SKM-1 treated with dmso at 0.1 percent for 144 hours (cell line): ENCODE measurements around the gene PAPLN.

ENCODE experiments used
- DNase-seq: peaks from one replicate; lab custom pipeline; 2025; ENCODE audit not compliant: unreplicated experiment; lab: John Stamatoyannopoulos, UW

The PAPLN gene

GRCh38 chr14:73258845-73259611 is 21.7 kb downstream of the PAPLN start:
- DNase-seq: no peak

GRCh38 chr14:73259837-73260236 is 22.5 kb downstream of the PAPLN start:
- DNase-seq: no peak

GRCh38 chr14:73260574-73260973 is 23.3 kb downstream of the PAPLN start:
- no peak for DNase-seq

GRCh38 chr14:73261075-73261474 is 23.8 kb downstream of the PAPLN start:
- no peak for DNase-seq

DNA sequence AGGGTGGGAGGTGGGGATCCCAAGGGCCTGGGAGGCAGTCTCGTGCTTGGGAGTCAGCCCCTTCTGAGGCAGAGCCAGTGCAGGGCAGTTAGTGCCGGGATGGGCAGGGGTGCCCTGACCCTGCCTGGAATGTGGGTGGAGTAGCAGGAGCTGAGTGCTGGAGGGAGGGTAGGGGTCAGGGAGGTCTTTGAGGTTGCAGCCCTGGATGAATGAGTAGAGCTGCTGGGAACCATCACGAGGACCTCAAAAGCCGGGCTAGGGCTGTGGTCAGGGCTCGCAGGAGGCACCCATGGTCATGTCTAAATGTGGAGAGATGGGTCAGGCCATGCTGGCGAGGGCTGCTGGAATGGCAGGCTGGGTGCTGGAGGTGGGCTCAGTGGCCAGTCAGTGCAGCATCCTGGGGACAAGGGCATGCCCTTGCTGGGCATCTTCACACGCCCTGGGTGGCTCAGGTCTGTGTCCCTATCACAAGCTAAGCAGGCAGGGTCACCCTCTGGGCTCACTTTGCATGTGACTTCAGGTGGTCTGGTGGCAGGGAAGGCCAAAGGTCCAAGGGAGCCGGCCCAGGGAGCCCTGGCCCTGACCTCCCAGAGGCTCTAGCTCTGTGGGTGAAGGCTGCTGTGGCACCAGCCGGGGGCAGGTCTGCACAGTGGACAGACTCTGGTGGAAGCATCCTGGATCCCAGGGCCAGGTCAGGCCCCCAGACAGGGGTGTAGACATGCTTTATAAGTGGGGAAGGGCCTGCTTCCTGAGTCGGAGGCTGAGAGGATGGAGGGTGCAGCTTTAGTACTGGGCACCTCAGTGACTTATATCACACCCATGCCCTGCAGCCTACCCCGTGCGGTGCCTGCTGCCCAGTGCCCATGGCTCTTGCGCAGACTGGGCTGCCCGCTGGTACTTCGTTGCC is 24.5 kb downstream of the PAPLN start:
- no peak for DNase-seq

GRCh38 chr14:73262427-73263183 is 25.3 kb downstream of the PAPLN start:
- no peak for DNase-seq

- DNase-seq: no peak
These were observed 26.3 kb downstream of the PAPLN start for GRCh38 chr14:73263606-73264005.

DNA sequence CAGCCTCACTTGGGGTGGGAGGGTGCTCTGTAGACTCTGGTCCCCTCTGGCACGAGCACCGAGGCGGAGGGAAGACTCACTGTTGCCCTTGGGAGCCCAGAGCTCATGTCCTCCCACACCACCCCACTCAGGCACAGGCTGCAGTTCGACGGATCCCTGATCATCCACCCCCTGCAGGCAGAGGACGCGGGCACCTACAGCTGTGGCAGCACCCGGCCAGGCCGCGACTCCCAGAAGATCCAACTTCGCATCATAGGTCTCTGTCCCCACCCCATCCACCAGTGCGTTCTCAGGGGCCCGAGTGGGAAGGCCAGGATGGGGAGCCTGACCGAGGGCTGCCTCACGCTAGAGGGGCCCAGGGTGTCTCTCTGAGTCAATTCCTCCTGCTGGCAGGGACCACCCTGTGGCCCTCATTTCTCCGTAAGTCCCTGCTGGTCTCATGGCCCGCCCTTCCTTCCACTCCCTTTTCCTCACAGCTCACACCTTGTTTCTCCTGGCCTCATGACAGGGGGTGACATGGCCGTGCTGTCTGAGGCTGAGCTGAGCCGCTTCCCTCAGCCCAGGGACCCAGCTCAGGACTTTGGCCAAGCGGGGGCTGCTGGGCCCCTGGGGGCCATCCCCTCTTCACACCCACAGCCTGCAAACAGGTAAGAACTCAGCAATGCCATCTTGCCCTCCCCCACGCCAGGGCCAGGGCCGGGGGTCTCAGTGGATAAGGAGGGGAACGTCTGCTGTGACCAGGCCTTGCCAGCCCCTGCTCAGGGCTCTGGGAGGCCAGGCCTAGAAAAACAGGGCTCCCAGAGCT is 27.0 kb downstream of the PAPLN start:
- DNase-seq: no peak

DNA sequence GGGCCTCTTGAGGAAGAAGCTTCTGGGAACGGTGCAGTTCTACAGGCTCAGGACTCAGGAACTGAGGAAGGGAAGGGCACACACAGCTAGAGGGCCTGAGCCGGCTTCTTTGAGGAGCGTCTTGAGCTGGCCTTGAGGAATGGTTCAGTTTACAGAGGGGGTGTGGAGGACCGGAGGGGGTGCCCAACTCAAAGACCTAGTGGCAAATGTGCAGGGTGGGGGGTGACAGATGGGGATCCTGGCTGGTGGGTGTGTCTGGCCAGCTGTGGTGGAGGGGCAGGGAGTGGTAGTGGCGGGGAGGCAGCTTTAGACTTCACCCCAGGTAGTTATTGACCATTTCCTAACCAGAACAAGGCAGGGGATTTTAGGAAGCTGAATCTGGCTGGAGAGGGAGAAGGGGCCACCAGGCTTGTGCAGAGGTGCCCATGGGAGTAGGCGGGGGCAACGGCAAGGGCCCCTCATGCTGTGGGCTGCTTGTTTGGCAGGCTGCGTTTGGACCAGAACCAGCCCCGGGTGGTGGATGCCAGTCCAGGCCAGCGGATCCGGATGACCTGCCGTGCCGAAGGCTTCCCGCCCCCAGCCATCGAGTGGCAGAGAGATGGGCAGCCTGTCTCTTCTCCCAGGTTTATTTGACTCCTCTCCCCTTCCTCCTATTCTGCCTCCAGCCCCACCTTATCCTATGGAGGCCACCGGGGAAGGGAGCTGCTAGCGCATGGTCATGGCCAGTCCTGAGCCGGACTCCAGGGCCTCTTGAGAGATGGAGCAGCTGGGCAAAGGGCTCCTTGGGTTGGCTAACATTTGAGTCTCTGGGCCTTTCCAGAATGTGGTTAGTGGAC is 27.8 kb downstream of the PAPLN start:
- DNase-seq: no peak

- DNase-seq: no peak
These were observed 28.4 kb downstream of the PAPLN start for GRCh38 chr14:73265721-73266046.

- DNase-seq: no peak
These were observed 29.0 kb downstream of the PAPLN start for GRCh38 chr14:73266317-73266716.

DNA sequence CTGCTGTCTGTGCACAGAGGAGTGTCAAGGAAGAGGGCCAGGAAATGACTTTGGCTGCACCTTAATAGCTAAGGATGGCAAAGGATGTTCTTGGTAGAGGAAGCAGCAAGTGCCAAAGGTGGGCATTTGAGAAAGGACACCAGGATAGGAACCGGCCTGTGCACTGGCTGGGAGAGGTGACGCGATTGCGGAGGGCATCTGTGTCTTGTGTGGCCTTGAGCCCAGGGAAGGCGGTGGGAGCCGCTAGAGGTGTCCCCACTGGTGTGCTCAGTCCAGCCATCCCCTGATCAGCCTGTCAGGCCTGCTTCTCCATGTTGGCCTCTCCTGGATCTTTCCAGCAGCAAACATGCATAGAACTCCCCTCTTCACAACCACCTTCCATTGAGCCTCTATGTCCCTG is 30.2 kb downstream of the PAPLN start:
- no peak for DNase-seq

DNA sequence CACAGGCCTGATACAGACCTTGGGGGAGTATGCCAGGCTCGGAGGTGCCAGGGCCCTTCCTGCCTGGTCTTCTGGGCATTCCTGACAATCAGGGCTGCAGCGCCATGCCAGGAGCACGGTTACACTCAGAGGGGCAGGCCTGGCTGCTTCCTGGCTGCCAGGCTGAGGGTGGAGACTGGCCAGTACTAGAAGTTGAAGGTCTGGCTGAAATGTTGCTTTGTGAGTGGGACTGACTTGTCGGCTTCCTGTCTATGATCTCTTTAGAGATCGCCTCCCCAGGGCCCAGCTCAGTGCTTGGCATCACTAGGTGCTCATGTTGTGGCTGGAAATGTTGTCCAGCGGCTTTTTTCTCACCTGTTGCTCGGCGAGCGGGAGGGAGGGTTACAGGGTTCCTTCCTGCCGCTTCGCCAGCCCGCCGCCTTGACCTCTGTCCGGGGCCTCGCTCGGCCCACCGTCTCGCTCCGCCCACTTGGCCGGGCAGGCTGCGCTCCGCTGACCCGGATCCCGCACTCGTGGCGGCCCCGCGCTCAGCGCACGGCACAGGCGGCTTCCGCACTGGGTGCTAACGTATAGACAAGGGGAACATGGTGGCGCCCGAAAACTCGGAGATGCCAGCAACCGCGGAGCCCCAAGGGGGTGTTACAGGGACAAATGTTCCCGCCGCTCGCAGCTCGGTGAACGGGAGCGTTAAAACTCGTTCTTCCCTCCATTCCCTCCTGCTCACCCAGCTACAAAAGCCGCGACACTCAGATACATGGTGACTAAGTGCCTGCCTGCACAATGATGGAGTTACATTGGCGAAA is 32.6 kb downstream of the PAPLN start:
- DNase-seq: no peak

- no peak for DNase-seq
These were observed 35.1 kb downstream of the PAPLN start for GRCh38 chr14:73272393-73272792.

- no peak for DNase-seq
These were observed 36.5 kb downstream of the PAPLN start for GRCh38 chr14:73273799-73274198.

DNA sequence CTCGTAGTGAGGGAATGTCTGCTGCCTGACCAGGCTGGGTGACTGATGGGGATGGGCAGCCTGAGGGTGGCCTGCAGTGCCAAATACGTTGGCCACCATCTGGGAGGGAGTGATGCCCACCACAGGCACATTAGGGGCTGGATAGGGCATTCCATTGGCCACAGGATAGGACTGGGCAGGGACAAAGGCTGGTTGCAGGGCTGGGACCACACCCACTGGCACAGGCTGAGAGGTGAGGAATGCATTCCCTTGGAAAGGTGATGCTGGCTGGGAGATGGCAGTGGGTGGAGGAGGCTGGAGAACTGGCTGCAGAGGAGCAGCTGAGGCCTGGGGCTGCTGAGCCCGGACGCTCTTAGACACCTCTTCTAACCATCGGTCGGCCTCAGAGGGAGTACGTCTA is 39.5 kb downstream of the PAPLN start:
- DNase-seq: no peak

GRCh38 chr14:73277376-73277775 is 40.1 kb downstream of the PAPLN start:
- no peak for DNase-seq

GRCh38 chr14:73280903-73281302 is 43.6 kb downstream of the PAPLN start:
- no peak for DNase-seq
